GM23248 (cell line): Measurements from ENCODE around the gene DENND5A. TPM values are rescaled to one million over a fixed set of nuclear protein-coding genes. Genes with fewer than 3 reads are reported as not detected.
"Not testable (repeated sequence)": the region's sequence is repeated elsewhere in the genome, so short reads cannot be mapped to it uniquely, and the experiment has no call there.

Experiments used
- DNase-seq: peaks from one replicate; pipeline ENCODE4 v3.0.0-alpha.2; 2015
- H2AFZ ChIP-seq: fragments of 200-600 bp; sonication (generic); 2 replicates; pipeline ENCODE4 v1.6.1; 2016; ENCODE audit warnings: antibody characterized with exemption
- H3F3A ChIP-seq: fragments of 200-600 bp; sonication (generic); 2 replicates; pipeline ENCODE4 v1.6.1; 2016; ENCODE audit warnings: mild to moderate bottlenecking, antibody characterized with exemption, mixed run types; ENCODE audit not compliant: insufficient read depth
- H3K27ac ChIP-seq: fragments of 200-600 bp; sonication (generic); 2 replicates; pipeline ENCODE4 v1.5.1; 2016; ENCODE audit warnings: mild to moderate bottlenecking
- H3K27me3 ChIP-seq: fragments of 200-600 bp; sonication (generic); replicated peaks from 2 replicates; pipeline ENCODE4 v1.6.1; 2016; ENCODE audit warnings: mild to moderate bottlenecking; ENCODE audit not compliant: insufficient read depth
- H3K36me3 ChIP-seq: fragments of 200-600 bp; sonication (generic); 2 replicates; pipeline ENCODE4 v1.6.1; 2016; ENCODE audit warnings: low read depth, mild to moderate bottlenecking
- H3K4me1 ChIP-seq: fragments of 200-600 bp; sonication (generic); 2 replicates; pipeline ENCODE4 v1.6.1; 2016; ENCODE audit warnings: mild to moderate bottlenecking; ENCODE audit not compliant: insufficient read depth
- H3K4me2 ChIP-seq: fragments of 200-600 bp; sonication (generic); one replicate; pipeline ENCODE4 v1.6.1; 2016; ENCODE audit warnings: mild to moderate bottlenecking; ENCODE audit not compliant: unreplicated experiment
- H3K4me3 ChIP-seq: fragments of 200-600 bp; sonication (generic); 2 replicates; pipeline ENCODE4 v1.5.1; 2016; ENCODE audit warnings: mild to moderate bottlenecking
- H3K79me2 ChIP-seq: fragments of 200-600 bp; sonication (generic); 2 replicates; pipeline ENCODE4 v1.6.1; 2016; ENCODE audit warnings: mild to moderate bottlenecking; ENCODE audit not compliant: insufficient read depth
- H3K9ac ChIP-seq: fragments of 200-600 bp; sonication (generic); 2 replicates; pipeline ENCODE4 v1.6.1; 2016; ENCODE audit warnings: mild to moderate bottlenecking
- H3K9me2 ChIP-seq: fragments of 200-600 bp; sonication (generic); 2 replicates; pipeline ENCODE4 v1.6.1; 2016; ENCODE audit warnings: mixed run types, mild to moderate bottlenecking, moderate library complexity; ENCODE audit not compliant: insufficient read depth
- H3K9me3 ChIP-seq: fragments of 200-600 bp; sonication (generic); one replicate; pipeline ENCODE4 v1.6.1; 2017; ENCODE audit warnings: low read depth
- H4K20me1 ChIP-seq: fragments of 200-600 bp; sonication (generic); 2 replicates; pipeline ENCODE4 v1.6.0; 2016; ENCODE audit not compliant: insufficient read depth
- EZH2 ChIP-seq: fragments of 200-600 bp; sonication (generic); IDR thresholded peaks from 2 replicates; pipeline ENCODE4 v1.6.1; 2018; ENCODE audit warnings: antibody characterized with exemption, mild to moderate bottlenecking; ENCODE audit not compliant: insufficient read depth, poor library complexity, severe bottlenecking
- EZH2phosphoT487 ChIP-seq: fragments of 200-600 bp; sonication (generic); IDR thresholded peaks from 2 replicates; pipeline ENCODE4 v1.6.1; 2018; ENCODE audit warnings: antibody characterized with exemption, moderate library complexity, mild to moderate bottlenecking, low read depth; ENCODE audit not compliant: insufficient read depth
- WGBS, 2 experiments: methylation state at CpG; one replicate each; pipeline ENCODE4 v1.1.6; 2015 to 2017; ENCODE audit warnings: low lambda C conversion rate in 2 of 2, low coverage in 1 of 2; ENCODE audit errors: missing lambda C conversion rate in 2 of 2; 5-methylcytosine and 5-hydroxymethylcytosine counted together
- in situ Hi-C: fragments of 300-500 bp; cut with MboI; formaldehyde crosslinking; loops from 2 replicates; pipeline ENCODE4 v1.15.0; 2020
- polyA plus RNA-seq: library from polyadenylated mRNA; unstranded; fragments of >200 nt; fragmentation: Nextera tagmentation; extraction: Ambion mirVana; gene quantifications from 2 replicates; pipeline ENCODE4 v1.2.1, GENCODE V29; 2016
- total RNA-seq: library from RNA; depleted of rRNA; stranded (reverse); fragments of >200 nt; shearing (Covaris generic); gene quantifications from 2 replicates; pipeline ENCODE4 v1.2.3, GENCODE V29; 2014

The DENND5A gene
- total and polyA plus RNA-seq, 2 experiments from 2014 or later = 28.4 to 127 TPM

DNA sequence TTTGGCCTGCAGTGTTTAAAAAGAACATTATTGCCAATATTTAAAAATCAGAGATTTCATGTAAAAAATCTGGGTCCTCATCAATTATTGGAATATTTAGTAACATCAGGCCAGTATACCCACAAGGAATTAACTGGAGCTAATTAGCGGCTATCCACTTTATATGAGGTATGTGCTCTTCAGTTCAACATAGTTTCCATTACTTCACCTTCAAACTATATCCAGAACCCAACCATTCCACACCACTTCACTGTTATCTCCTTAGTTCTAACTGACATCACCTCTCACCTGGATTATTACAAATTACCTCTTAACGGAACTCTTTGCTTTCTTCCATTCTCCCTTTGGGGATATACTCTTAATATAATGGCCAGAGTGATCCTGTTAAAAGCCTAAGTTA is 64.7 kb downstream of the DENND5A start:
- no peak for DNase-seq
- no peak for TF ChIP-seq EZH2
- TF ChIP-seq EZH2phosphoT487 = no peak
- Histone ChIP-seq H3K4me1 (peaks cover 25% of the 10 kb centered on the region), H3K27ac (no peak overlapping the region), H4K20me1 (no peaks in the 10 kb centered on the region), H2AFZ (no peak overlapping the region), H3K9me3 (no peaks in the 10 kb centered on the region), H3K9ac (no peak overlapping the region), H3K4me3 (no peak overlapping the region), H3K9me2 (no peaks in the 10 kb centered on the region), H3K36me3 (peaks cover 43% of the 10 kb centered on the region), H3K79me2 (peaks cover 98% of the 10 kb centered on the region), H3K27me3 (no peaks in the 10 kb centered on the region), H3F3A (peaks cover 12% of the 10 kb centered on the region), H3K4me2 (no peak overlapping the region)
- in situ Hi-C loops = no loop called here
- WGBS, 2 experiments = 98 to 100% methylated on average over 2 of the region's 2 CpGs

DNA sequence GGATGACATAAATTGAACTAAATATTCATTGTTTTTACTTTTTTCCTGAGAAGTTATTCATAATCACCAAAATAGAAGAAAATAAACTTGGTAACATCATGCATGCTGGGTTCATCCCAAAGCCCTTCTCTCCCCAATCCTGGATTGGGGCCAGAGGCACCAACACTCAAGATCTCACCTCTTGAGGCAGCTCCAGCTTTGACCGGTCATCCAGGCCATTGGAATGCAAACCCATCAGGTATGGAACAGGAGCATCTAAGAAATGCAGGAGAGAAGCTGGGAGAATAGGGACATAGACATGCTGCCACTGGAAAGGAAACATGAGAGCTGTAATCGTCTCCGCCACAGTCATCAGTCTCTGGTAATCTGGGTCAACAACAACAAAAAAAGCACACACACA is 71.8 kb downstream of the DENND5A start:
- H3F3A ChIP-seq = peaks cover 5% of the 10 kb centered on the region; the same call in 1 of the 2 replicates
- H3K79me2 ChIP-seq = peaks cover 78% of the 10 kb centered on the region
- H3K9me3 ChIP-seq = no peaks in the 10 kb centered on the region
- no peak overlapping the region for H2AFZ ChIP-seq
- DNase-seq = no peak
- H4K20me1 ChIP-seq = no peaks in the 10 kb centered on the region
- H3K4me3 ChIP-seq = no peak overlapping the region
- in situ Hi-C loops = no loop called here
- H3K4me2 ChIP-seq = no peak overlapping the region
- TF ChIP-seq EZH2phosphoT487 = no peak
- no peak for TF ChIP-seq EZH2
- H3K36me3 ChIP-seq = peaks cover 38% of the 10 kb centered on the region
- no peaks in the 10 kb centered on the region for H3K4me1 ChIP-seq
- no peak overlapping the region for H3K9ac ChIP-seq
- no peak overlapping the region for H3K27ac ChIP-seq
- H3K9me2 ChIP-seq = no peaks in the 10 kb centered on the region
- no peaks in the 10 kb centered on the region for H3K27me3 ChIP-seq
- 97% methylated on average over 3 of the region's 3 CpGs for WGBS, 2 experiments

DNA sequence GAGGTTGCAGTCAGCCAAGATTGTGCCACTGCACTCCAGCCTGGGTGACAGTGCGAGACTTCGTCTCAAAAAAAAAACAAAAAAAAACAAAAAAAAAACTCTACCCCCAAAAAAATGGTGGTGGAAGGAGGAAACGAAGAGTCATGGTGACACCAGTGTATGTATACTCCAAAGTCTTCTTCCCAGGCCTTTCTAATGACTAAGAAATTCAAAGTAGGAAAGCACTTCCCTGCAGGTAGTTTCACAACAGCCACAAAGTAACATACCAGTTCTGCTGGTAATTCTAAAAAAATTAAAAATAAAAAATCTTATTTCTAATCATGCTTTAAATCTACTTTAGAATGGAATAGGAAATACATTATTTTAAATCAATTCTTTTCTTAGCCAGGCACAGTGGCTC is 72.6 kb downstream of the DENND5A start:
- H3K27me3 ChIP-seq = no peaks in the 10 kb centered on the region
- H3K4me3 ChIP-seq = no peak overlapping the region
- 97 to 100% methylated on average over 1 to 3 of the region's 3 CpGs for WGBS, 2 experiments
- H3K9me2 ChIP-seq = no peaks in the 10 kb centered on the region
- no peak overlapping the region for H3K9ac ChIP-seq
- H3K4me1 ChIP-seq = no peaks in the 10 kb centered on the region
- H3F3A ChIP-seq = no peaks in the 10 kb centered on the region
- in situ Hi-C loops = no loop called here
- no peak overlapping the region for H2AFZ ChIP-seq
- DNase-seq = no peak
- H3K9me3 ChIP-seq = no peaks in the 10 kb centered on the region
- peaks cover 74% of the 10 kb centered on the region for H3K79me2 ChIP-seq
- no peak for TF ChIP-seq EZH2phosphoT487
- no peak for TF ChIP-seq EZH2
- no peak overlapping the region for H3K4me2 ChIP-seq
- H3K27ac ChIP-seq = no peak overlapping the region
- H3K36me3 ChIP-seq = peaks cover 32% of the 10 kb centered on the region
- H4K20me1 ChIP-seq = no peaks in the 10 kb centered on the region

DNA sequence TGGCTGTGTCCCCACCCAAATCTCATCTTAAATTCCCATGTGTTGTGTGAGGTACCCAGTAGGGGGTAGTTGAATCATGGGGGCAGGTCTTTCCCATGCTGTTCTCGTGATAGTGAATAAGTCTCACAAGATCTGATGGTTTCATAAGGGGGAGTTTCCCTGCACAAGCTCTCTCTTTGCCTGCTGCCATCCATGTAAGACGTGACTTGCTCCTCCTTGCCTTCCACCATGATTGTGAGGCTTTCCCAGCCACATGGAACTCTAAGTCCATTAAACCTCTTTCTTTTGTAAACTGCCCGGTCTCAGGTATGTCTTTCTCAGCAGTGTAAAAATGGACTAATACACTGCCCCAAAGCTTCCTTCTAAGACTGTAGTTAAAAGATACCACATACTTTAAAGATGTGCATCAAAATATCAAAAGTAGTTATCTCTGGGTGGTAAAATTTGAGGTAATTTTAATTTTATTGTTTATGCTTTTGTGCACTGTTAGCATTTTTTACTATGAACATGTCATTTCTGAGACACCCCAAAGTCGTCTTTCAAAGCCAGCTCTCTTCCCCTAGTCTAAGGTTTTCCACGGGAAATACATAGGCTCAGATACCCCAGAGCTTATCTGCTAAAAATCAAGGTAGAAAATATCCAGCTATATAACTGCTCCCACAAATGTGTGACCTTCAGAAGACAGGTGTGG is 74.7 kb downstream of the DENND5A start:
- H2AFZ ChIP-seq, DNase-seq, H3F3A ChIP-seq, H3K27me3 ChIP-seq, H3K9ac ChIP-seq, H3K4me1 ChIP-seq, H3K27ac ChIP-seq, H3K4me3 ChIP-seq, H3K9me3 ChIP-seq, in situ Hi-C loops, H4K20me1 ChIP-seq, H3K9me2 ChIP-seq, H3K4me2 ChIP-seq: not testable (repeated sequence)
- Histone ChIP-seq H3K36me3 (peaks cover 35% of the 10 kb centered on the region), H3K79me2 (peaks cover 71% of the 10 kb centered on the region)
- WGBS, 2 experiments = 87 to 89% methylated on average over 5 of the region's 5 CpGs

DNA sequence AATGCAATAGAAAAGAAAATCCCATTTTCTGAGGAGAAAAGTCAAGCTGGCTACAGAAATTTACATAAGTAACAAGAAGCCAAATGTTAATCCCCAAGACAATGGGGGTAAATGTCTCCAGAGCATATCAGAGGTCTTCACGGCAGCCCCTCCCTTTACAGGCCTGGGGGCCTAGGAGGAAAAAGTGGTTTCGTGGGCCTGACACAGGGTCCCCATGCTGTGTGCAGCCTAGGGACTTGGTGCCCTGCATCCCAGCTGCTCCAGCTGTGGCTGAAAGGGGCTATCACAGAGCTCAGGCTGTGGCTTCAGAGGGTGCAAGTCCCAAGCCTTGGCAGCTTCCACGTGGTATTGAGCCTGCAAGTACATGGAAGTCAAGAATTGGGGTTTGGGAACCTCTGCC is 76.3 kb downstream of the DENND5A start:
- H3K4me1 ChIP-seq, H3K9ac ChIP-seq, H3K4me3 ChIP-seq, H3F3A ChIP-seq, H3K27me3 ChIP-seq, DNase-seq, H4K20me1 ChIP-seq, H2AFZ ChIP-seq, H3K9me3 ChIP-seq, in situ Hi-C loops, H3K9me2 ChIP-seq, H3K4me2 ChIP-seq, H3K27ac ChIP-seq: not testable (repeated sequence)
- WGBS, 2 experiments = 93 to 100% methylated on average over 3 of the region's 3 CpGs
- Histone ChIP-seq H3K36me3 (peaks cover 42% of the 10 kb centered on the region), H3K79me2 (peaks cover 71% of the 10 kb centered on the region)
